GM12892 (cell line): ENCODE data around the gene KLK8.
"Not testable (repeated sequence)": the region's sequence is repeated elsewhere in the genome, so short reads cannot be mapped to it uniquely, and the experiment has no call there.

Source experiments
- DNase-seq: peaks from one replicate; pipeline ENCODE4 v3.0.0; 2011; ENCODE audit not compliant: insufficient read length
- FAIRE-seq: peaks from 2 replicates; lab custom pipeline; 2011; peaks lifted over from hg19 to GRCh38; lab: Jason Lieb, UNC
- POLR2A ChIP-seq: IDR thresholded peaks from 2 replicates; pipeline ENCODE4 v1.6.1; 2011; ENCODE audit warnings: low read depth, low read length, control low read depth
- POLR2AphosphoS5 ChIP-seq: IDR thresholded peaks from 2 replicates; pipeline ENCODE4 v1.6.1; 2011; ENCODE audit warnings: low read depth, low read length, control low read depth
- TAF1 ChIP-seq: IDR thresholded peaks from 2 replicates; pipeline ENCODE4 v1.6.1; 2011; ENCODE audit warnings: low read depth, mild to moderate bottlenecking, control low read depth, low read length, borderline replicate concordance

The KLK8 gene

DNA sequence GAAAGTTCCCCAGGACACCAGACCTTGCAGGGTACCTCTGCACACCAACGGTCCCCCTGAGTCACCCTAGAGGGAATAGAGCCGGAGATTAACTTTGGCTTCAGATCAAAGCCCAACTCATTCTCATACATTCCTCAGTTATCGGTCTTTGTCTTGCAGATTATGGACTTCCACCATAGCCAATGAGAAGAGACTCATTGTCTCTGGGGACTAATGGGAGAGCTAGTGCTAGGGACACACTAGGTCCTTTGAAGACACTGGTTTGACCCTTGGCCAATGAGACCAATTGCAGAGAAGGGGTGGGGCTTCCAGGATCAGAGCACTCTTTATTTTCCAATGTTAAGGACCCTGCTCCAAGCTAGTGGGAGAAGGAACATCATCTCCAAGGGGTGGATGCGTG is 23.8 kb downstream of the KLK8 start:
- no peak for FAIRE-seq
- no peak for TF ChIP-seq POLR2AphosphoS5
- TF ChIP-seq TAF1 = no peak
- no peak for TF ChIP-seq POLR2A
- DNase-seq = no peak

DNA sequence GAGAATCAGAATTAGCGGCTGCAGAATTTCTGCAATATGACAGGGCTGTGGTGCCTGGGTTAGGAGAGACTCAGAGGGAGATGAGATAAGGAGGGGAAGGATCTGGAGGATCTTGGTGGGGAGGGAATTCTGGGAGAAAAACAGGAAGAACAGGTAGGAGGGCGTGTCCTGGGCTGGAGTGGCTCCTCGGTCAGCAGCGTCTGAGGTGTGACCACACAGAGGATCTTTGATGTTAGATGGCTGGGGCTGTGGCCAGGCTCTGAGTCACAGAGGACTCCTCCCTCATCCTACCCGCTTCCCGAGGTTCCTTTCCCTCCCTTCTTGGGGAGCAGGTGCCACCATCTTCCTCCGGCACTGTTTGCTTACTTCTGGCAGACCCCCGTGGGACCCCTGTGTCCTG is 25.6 kb downstream of the KLK8 start:
- FAIRE-seq (no peak), DNase-seq (no peak)
- TF ChIP-seq POLR2AphosphoS5 (no peak), TAF1 (no peak), POLR2A (no peak)

DNA sequence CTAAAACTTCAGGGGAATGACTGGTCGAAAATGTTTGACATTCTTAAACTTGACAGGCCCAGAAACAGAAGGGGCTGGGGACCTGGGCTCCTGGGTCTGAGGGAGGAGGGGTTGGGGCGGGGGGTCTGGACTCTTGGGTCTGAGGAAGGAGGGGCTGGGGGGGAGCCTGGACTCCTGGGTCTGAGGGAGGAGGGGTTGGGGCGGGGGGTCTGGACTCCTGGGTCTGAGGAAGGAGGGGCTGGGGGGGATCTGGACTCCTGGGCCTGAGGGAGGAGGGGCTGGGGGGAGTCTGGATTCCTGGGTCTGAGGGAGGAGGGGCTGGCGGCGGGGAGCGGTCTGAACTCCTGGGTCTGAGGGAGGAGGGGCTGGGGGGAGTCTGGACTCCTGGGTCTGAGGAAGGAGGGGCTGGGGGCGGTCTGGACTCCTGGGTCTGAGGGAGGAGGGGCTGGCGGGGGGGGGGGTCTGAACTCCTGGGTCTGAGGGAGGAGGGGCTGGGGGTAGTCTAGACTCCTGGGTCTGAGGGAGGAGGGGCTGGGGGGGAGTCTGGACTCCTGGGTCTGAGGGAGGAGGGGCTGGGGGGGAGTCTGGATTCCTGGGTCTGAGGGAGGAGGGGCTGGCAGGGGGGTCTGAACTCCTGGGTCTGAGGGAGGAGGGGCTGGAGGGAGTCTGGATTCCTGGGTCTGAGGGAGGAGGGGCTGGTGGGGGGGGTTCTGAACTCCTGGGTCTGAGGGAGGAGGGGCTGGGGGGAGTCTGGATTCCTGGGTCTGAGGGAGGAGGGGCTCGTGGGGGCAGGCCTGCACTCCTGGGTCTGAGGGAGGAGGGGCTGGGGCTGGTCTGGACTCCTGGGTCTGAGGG is 26.5 kb downstream of the KLK8 start:
- no peak for FAIRE-seq
- TF ChIP-seq TAF1 (no peak), POLR2AphosphoS5 (no peak), POLR2A (no peak)
- DNase-seq = no peak

DNA sequence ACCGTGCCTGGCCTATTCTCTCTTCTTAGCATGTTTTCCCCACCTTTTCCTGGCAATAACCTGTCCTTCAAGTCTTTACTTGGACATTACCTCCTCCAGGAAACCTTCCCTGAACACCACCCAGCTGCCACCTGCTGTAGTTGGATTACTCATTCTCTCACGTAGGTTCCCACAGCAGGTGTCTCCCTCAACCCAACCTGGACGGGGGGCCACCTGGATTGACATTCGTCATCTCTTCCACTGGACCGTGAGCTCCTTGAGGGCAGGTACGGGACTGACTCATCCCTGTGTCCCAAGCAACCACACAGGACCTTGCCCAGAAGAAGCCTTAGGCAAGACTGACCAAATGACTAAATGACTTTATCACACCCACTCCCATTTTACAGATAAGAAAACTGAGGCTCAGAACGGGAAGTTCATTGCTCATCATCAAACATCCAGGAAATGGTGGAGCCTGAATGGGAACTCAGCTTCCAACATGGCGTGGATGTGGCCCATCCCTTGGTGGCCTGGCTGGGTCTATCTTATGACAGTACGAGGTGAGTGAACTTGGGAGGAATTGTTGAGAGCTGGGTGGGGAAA is 28.5 kb downstream of the KLK8 start:
- TF ChIP-seq TAF1 = no peak
- TF ChIP-seq POLR2AphosphoS5 = no peak
- no peak for TF ChIP-seq POLR2A
- DNase-seq = no peak
- no peak for FAIRE-seq

DNA sequence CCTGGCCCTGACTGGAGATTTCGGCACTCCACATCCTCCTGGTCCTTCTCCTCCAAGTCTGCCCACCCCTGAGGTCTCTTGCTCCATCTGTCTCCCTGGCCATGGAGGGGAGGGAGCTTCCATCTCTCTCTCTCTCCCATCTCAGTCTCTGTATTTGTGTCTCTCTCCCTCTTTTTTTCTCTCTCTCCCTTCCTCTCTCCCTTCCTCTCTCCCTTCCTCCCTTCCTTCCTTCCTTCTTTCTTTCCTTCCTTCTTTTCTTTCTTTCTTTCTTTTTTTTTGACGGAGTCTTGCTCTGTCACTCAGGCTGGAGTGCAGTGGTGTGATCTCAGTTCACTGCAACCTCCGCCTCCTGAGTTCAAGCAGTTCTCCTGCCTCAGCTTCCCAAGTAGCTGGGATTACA is 31.6 kb downstream of the KLK8 start:
- not testable (repeated sequence) for FAIRE-seq, DNase-seq

DNA sequence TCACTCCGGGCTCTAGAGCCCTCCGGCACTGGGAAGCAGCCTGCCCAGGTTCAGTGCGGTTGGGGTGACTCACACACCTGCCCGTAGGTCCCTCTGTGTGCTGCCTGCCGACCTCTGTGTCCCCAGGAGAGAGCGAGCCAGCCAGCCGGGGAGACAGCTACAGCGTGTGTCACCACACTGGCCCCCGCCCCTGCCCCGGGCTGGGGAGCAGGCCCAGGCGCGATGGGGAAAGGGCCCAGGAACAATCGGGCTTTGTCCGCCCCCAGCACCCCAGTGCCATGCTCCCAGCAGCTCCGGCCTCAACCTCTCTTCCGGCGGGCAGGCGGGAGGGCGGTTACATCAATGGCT is 32.0 kb downstream of the KLK8 start, which contains the start of gene KLK6:
Gene KLK6 (minus strand): TSS at position 179 of the 348 bp plus-strand sequence. CDS start 1,487 bp downstream, outside the sequence.
- DNase-seq = no peak
- FAIRE-seq = no peak
- TF ChIP-seq TAF1 (no peak), POLR2A (no peak), POLR2AphosphoS5 (no peak)

DNA sequence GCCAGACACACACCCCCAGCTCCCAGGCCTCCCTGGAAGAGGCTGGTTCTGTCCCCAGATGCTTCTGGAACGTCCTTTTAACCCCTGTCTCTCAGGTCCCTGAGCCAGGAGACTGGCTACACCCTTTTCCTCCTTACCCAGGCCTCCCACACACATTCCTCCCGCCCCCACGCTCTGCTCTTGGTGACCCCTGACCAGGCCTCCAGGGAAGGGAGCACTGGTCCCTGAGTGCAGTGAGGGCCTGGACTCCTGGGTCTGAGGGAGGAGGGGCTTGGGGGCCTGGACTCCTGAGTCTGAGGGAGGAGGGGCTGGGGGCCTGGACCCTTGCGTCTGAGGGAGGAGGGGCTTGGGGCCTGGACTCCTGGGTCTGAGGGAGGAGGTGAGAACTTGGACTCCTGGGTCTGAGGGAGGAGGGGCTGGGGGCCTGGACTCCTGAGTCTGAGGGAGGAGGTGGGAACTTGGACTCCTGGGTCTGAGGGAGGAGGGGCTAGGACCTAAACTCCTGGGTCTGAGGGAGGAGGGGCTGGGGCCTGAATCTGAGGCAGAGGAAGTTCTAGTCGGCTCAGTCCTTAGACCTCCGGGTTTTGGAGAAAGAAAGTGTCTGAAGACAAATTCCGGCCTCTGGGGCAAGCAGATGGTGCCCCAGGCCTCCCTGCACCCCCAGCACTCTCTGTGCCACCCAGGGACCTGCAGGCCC is 32.5 kb downstream of the KLK8 start:
- no peak for FAIRE-seq

DNA sequence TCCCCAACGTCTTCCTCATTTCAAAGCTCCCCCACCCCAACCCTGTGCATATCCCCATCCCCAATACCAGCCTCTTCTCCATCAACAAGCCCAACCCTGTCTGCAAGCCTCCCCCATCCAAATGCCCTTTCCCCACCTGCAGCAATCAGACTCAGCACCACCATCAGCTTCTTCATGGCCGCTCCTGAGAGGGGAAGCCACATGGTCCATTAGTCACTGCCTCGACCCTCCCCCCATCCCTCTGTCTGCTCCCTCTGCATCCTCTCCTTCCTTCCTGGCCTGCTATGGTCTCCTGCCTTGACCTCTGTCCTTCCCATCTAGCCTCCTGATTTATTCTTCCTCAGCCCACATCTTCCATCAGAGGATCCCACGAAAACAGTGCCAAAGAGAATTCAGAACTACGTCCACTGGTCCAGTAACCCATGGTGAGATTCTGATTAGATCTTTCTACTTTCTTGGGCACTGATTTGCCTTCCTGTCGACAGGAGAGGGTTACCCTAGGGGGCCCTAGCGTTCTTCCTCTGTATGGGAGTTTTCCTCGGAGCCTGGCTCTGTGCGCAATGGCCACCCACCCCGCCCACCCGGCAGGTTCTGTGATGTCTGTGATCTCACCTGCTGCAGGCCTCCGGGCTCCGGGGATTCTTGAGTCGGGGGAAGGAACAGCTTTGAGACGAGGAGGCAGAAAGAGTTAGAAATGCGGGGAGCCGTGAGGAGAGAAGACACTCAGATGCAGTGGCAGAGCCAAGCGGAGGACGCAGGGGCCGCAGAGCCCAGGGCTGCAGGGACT is 33.3 kb downstream of the KLK8 start:
- TF ChIP-seq POLR2AphosphoS5 = no peak
- TF ChIP-seq POLR2A = no peak
- no peak for TF ChIP-seq TAF1
- DNase-seq = no peak
- no peak for FAIRE-seq

More for the DNA sequence above, 32.5 kb downstream of the KLK8 start:
- DNase-seq = no peak
- TF ChIP-seq POLR2AphosphoS5 (no peak), TAF1 (no peak), POLR2A (no peak)

DNA sequence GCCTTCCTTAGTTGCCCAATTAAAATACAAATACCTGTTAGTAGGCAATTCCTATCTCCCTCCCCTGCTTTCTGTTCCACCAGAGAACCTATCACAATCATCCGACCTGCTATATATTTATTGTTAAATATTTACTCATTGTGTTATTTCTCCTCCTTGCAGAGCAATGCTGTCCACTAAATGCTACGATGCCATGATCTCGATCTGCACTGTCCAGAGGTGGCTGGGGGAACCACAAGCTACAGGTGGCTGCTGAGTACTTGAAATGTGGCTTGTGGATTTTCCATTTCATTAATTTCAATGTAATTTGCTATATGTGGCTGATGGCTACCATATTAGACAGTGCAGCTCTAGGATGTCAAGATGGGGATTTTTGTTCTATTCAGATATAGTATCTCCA is 37.1 kb downstream of the KLK8 start:
- no peak for TF ChIP-seq POLR2AphosphoS5
- TF ChIP-seq TAF1 = no peak
- no peak for TF ChIP-seq POLR2A
- no peak for FAIRE-seq
- no peak for DNase-seq

DNA sequence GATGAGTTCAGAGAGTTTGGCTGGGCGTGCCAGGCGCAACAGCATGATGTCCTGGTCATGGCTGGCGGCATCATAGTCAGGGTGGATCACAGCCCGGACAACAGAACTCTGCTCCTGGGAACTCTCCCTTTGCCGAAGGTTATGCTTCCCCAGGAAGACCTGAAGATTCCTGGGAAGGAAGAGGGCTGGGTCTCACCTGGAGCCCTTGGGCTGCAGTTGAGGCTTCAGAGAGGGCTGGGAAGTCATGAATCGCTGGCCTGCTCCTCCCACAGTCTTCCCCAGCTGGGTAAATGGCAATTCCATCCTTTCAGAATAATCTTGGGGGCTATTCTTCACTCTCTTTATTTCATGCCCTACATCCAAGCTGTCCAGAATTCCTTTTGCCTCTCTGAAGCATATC is 38.0 kb downstream of the KLK8 start:
- DNase-seq (no peak), FAIRE-seq (no peak)
- no peak for TF ChIP-seq TAF1
- no peak for TF ChIP-seq POLR2A
- no peak for TF ChIP-seq POLR2AphosphoS5

DNA sequence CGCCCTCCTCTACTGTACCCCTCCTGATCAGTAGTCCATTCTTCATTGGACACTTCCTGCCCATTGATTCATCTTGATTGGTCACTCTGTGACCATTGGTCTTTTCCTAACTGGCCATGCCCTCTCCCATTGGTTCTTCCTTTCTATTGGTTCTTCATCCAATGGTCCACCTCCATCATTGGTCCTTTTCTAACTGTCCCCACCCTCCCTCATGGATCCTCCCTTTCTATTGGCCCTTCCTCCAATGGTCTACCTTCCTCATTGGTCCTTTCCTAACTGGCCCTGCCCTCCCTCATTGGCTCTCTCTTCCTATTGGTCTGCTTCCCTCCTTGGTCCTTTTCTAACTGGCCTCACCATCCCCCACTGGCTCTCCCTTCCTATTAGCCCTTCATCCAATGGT is 39.2 kb downstream of the KLK8 start:
- FAIRE-seq = no peak
- no peak for TF ChIP-seq POLR2AphosphoS5
- TF ChIP-seq POLR2A = no peak
- no peak for TF ChIP-seq TAF1

More for the DNA sequence above, 39.2 kb downstream of the KLK8 start:
- DNase-seq = no peak
